Endodermal cell (in vitro differentiated cells): Measurements from ENCODE around the gene CPTP. TPM values are rescaled to one million over a fixed set of nuclear protein-coding genes. Genes with fewer than 3 reads are reported as not detected.

Experiments used
- DNase-seq: peaks from one replicate; pipeline ENCODE4 v3.0.0-alpha.2; 2017
- H3K27ac ChIP-seq: 2 replicates; pipeline ENCODE4 v1.5.1; 2013; ENCODE audit warnings: mild to moderate bottlenecking, low read depth, low read length, moderate library complexity
- H3K27me3 ChIP-seq: 2 replicates; pipeline ENCODE4 v1.6.1; 2013; ENCODE audit warnings: mild to moderate bottlenecking, low read length, moderate library complexity; ENCODE audit not compliant: insufficient read depth, control insufficient read depth, poor library complexity, severe bottlenecking
- H3K36me3 ChIP-seq: 2 replicates; pipeline ENCODE4 v1.7.0; 2013; ENCODE audit warnings: mild to moderate bottlenecking, low read length, moderate library complexity; ENCODE audit not compliant: control insufficient read depth, insufficient read depth
- H3K4me1 ChIP-seq: one replicate; pipeline ENCODE4 v1.7.0; 2013; ENCODE audit warnings: low read length; ENCODE audit not compliant: control insufficient read depth, insufficient read depth
- H3K4me3 ChIP-seq: 2 replicates; pipeline ENCODE4 v1.5.1; 2013; ENCODE audit warnings: mild to moderate bottlenecking, low read length, moderate library complexity
- H3K9ac ChIP-seq: 2 replicates; pipeline ENCODE4 v1.6.1; 2013; ENCODE audit warnings: mild to moderate bottlenecking, low read length, moderate library complexity; ENCODE audit not compliant: poor library complexity, severe bottlenecking; ENCODE audit errors: extremely low read depth
- H3K9me3 ChIP-seq: 2 replicates; pipeline ENCODE4 v1.6.1; 2013; ENCODE audit warnings: mild to moderate bottlenecking, low read length, moderate library complexity; ENCODE audit not compliant: control insufficient read depth
- H3K27ac Mint-ChIP-seq: 2 replicates; pipeline ENCODE4 v1.8.0; 2020; ENCODE audit warnings: mixed read lengths
- H3K27me3 Mint-ChIP-seq: 2 replicates; pipeline ENCODE4 v1.8.0; 2021; ENCODE audit warnings: mild to moderate bottlenecking, mixed read lengths; ENCODE audit not compliant: insufficient read depth
- H3K36me3 Mint-ChIP-seq: 2 replicates; pipeline ENCODE4 v1.8.0; 2020; ENCODE audit warnings: low read depth, mixed read lengths
- H3K4me1 Mint-ChIP-seq: 2 replicates; pipeline ENCODE4 v1.8.0; 2020; ENCODE audit warnings: mixed read lengths
- H3K4me3 Mint-ChIP-seq: 2 replicates; pipeline ENCODE4 v1.8.0; 2020; ENCODE audit warnings: mild to moderate bottlenecking, moderate library complexity, mixed read lengths
- H3K9me3 Mint-ChIP-seq: 2 replicates; pipeline ENCODE4 v1.8.0; 2020; ENCODE audit warnings: mild to moderate bottlenecking, mixed read lengths
- CTCF ChIP-seq: fragments of 200-600 bp; sonication (generic); conservative IDR thresholded peaks from 2 replicates; pipeline ENCODE4 v1.5.0; 2021; ENCODE audit warnings: antibody characterized with exemption, mild to moderate bottlenecking
- WGBS, 2 experiments: methylation state at CpG; one replicate each; pipeline versions ENCODE4 v1.1.5 to v1.1.7; 2013; ENCODE audit warnings: missing lambda C conversion rate in 2 of 2, mixed read lengths in 1 of 2; ENCODE audit not compliant: insufficient coverage in 1 of 2, insufficient read length in 1 of 2; 5-methylcytosine and 5-hydroxymethylcytosine counted together
- total RNA-seq, 2 donors: library from RNA; stranded (reverse); fragmentation: NEBNext Ultra II Directional in 1 of 2; extraction: Animal tissue kit (Norgen Biotek cat#: 25700) in 1 of 2; gene quantifications; 2 replicates in 1 of 2; 3 replicates in 1 of 2; pipeline ENCODE4 v1.2.1, GENCODE V29; 2021

Gene CPTP
- total RNA-seq, 2 donors from 2014 or later: 12.0 to 13.6 TPM

GRCh38 chr1:1295154-1295923 is 29.3 kb upstream of the CPTP start:
- 94 to 95% methylated on average over 18 to 35 of the region's 35 CpGs for WGBS, 2 experiments
- no peaks in the 10 kb centered on the region for H3K9me3 Mint-ChIP-seq
- no peak overlapping the region for H3K27ac Mint-ChIP-seq

GRCh38 chr1:1296070-1297061 is 28.2 kb upstream of the CPTP start:
- DNase-seq: no peak
- no peak overlapping the region for H3K4me3 ChIP-seq
- H3K9me3 Mint-ChIP-seq: no peaks in the 10 kb centered on the region
- H3K27ac ChIP-seq: no peak overlapping the region
- no peak overlapping the region for H3K4me3 Mint-ChIP-seq
- no peak overlapping the region for H3K9ac ChIP-seq
- no peaks in the 10 kb centered on the region for H3K4me1 ChIP-seq
- H3K27ac Mint-ChIP-seq: no peak overlapping the region
- no peaks in the 10 kb centered on the region for H3K27me3 Mint-ChIP-seq
- 92 to 97% methylated on average over 50 to 62 of the region's 62 CpGs for WGBS, 2 experiments
- no peaks in the 10 kb centered on the region for H3K4me1 Mint-ChIP-seq
- no peaks in the 10 kb centered on the region for H3K36me3 ChIP-seq
- TF ChIP-seq CTCF: no peak
- no peaks in the 10 kb centered on the region for H3K36me3 Mint-ChIP-seq
- no peaks in the 10 kb centered on the region for H3K27me3 ChIP-seq
- no peaks in the 10 kb centered on the region for H3K9me3 ChIP-seq

More at GRCh38 chr1:1295154-1295923, 29.3 kb upstream of the CPTP start:
- no peak overlapping the region for H3K9ac ChIP-seq
- Mint-ChIP-seq H3K4me1 (no peaks in the 10 kb centered on the region), H3K27me3 (no peaks in the 10 kb centered on the region), H3K36me3 (no peaks in the 10 kb centered on the region), H3K4me3 (no peak overlapping the region)
- no peaks in the 10 kb centered on the region for H3K36me3 ChIP-seq
- no peak overlapping the region for H3K27ac ChIP-seq
- no peaks in the 10 kb centered on the region for H3K27me3 ChIP-seq
- DNase-seq: no peak
- no peaks in the 10 kb centered on the region for H3K4me1 ChIP-seq
- H3K4me3 ChIP-seq: no peak overlapping the region
- H3K9me3 ChIP-seq: no peaks in the 10 kb centered on the region
- TF ChIP-seq CTCF: no peak

GRCh38 chr1:1297802-1298424 is 26.7 kb upstream of the CPTP start:
- no peak for DNase-seq
- 95 to 97% methylated on average over 19 to 31 of the region's 31 CpGs for WGBS, 2 experiments
- no peaks in the 10 kb centered on the region for H3K4me1 ChIP-seq
- no peak overlapping the region for H3K27ac Mint-ChIP-seq
- no peaks in the 10 kb centered on the region for H3K27me3 Mint-ChIP-seq
- H3K9ac ChIP-seq: no peak overlapping the region
- no peaks in the 10 kb centered on the region for H3K36me3 Mint-ChIP-seq
- no peaks in the 10 kb centered on the region for H3K9me3 ChIP-seq
- no peaks in the 10 kb centered on the region for H3K4me1 Mint-ChIP-seq
- H3K4me3 ChIP-seq: no peak overlapping the region
- H3K36me3 ChIP-seq: no peaks in the 10 kb centered on the region
- no peak overlapping the region for H3K4me3 Mint-ChIP-seq
- H3K27ac ChIP-seq: no peak overlapping the region
- no peaks in the 10 kb centered on the region for H3K27me3 ChIP-seq
- H3K9me3 Mint-ChIP-seq: no peaks in the 10 kb centered on the region
- no peak for TF ChIP-seq CTCF
